SU-DHL-6 (cell line): ENCODE data around the gene CACNG4.

Experiments used
- CTCF ChIP-seq: fragments of 200-600 bp; sonication (generic); IDR thresholded peaks from one replicate; pipeline ENCODE4 v1.5.1; 2017; ENCODE audit warnings: antibody characterized with exemption, mild to moderate bottlenecking, low read length, moderate library complexity; ENCODE audit not compliant: insufficient read depth, poor library complexity, severe bottlenecking
- EZH2phosphoT487 ChIP-seq: fragments of 200-600 bp; sonication (generic), shearing (Covaris generic); conservative IDR thresholded peaks from 2 replicates; pipeline ENCODE4 v1.6.1; 2018; ENCODE audit warnings: mild to moderate bottlenecking, antibody characterized with exemption, low read length, moderate library complexity, mixed read lengths

- no peak for TF ChIP-seq CTCF
- TF ChIP-seq EZH2phosphoT487 = no peak
Observed at GRCh38 chr17:66954632-66955031, 9.9 kb upstream of the CACNG4 start.
